GM12878 (cell line): ENCODE measurements around the gene ASCC1. TPM values are rescaled to one million over a fixed set of nuclear protein-coding genes. Genes with fewer than 3 reads are reported as not detected.
"Not testable (repeated sequence)": the region's sequence is repeated elsewhere in the genome, so short reads cannot be mapped to it uniquely, and the experiment has no call there.

Experiments
- ATAC-seq: fragments of 200-7000 bp; cut with Tn5 transposase; 3 replicates; pipeline ENCODE4 v1.9.1; 2020; ENCODE audit warnings: mild to moderate bottlenecking, moderate library complexity
- BruUV-seq: library from RNA; stranded (reverse); fragments of 400-500 nt; replicated peaks from 2 replicates; lab custom pipeline; 2021; lab: Mats Ljungman, UMichigan
- CTCF ChIA-PET: fragments of 300-600 bp; sonication (Branson Sonifier 250); formaldehyde crosslinking; extraction: SDS; loops from one replicate; lab custom pipeline; 2021; ENCODE audit warnings: inconsistent platforms; lab: Yijun Ruan, JAX
- POLR2A ChIA-PET: fragments of 350-600 bp; formaldehyde crosslinking; extraction: SDS; loops from one replicate; lab custom pipeline; 2021; ENCODE audit warnings: inconsistent platforms; lab: Charles Lee
- RAD21 ChIA-PET: fragments of 300-600 bp; sonication (Branson Sonifier 250); formaldehyde crosslinking; loops from one replicate; lab custom pipeline; 2023; ENCODE audit warnings: antibody characterized with exemption; ENCODE audit not compliant: unreplicated experiment; lab: Charles Lee
- SMC1A ChIA-PET: fragments of 300-600 bp; sonication (Branson Sonifier 250); formaldehyde crosslinking; loops from one replicate; lab custom pipeline; 2023; ENCODE audit not compliant: unreplicated experiment, uncharacterized antibody; lab: Charles Lee
- DNase-seq: peaks from one replicate; pipeline ENCODE4 v3.0.0-alpha.2; 2011; ENCODE audit warnings: low read depth, low spot score
- FAIRE-seq: peaks from 3 replicates; lab custom pipeline; 2011; peaks lifted over from hg19 to GRCh38; lab: Jason Lieb, UNC
- H2AFZ ChIP-seq: 2 replicates; pipeline ENCODE4 v1.6.0; 2011; ENCODE audit warnings: low read depth, low read length, control low read depth; ENCODE audit not compliant: control insufficient read depth
- H3K27ac ChIP-seq: 2 replicates; pipeline ENCODE4 v1.5.1; 2011; ENCODE audit warnings: control low read depth; ENCODE audit not compliant: control insufficient read depth, insufficient read depth
- H3K27me3 ChIP-seq, 2 experiments: replicated peaks in 1 of 2; 2 replicates each; pipeline versions ENCODE4 v1.6.0 to v1.6.1; 2011; ENCODE audit warnings: low read length in 1 of 2; ENCODE audit not compliant: control insufficient read depth in 2 of 2, insufficient read depth in 2 of 2
- H3K36me3 ChIP-seq, 2 experiments: 2 replicates each; pipeline ENCODE4 v1.5.1; 2011; ENCODE audit warnings: low read length in 1 of 2; ENCODE audit not compliant: control insufficient read depth in 2 of 2, insufficient read depth in 2 of 2
- H3K4me1 ChIP-seq: 2 replicates; pipeline ENCODE4 v1.6.1; 2011; ENCODE audit warnings: mild to moderate bottlenecking, low read length, moderate library complexity, mixed read lengths; ENCODE audit not compliant: control insufficient read depth, insufficient read depth
- H3K4me2 ChIP-seq: 2 replicates; pipeline ENCODE4 v1.6.0; 2011; ENCODE audit warnings: control low read depth; ENCODE audit not compliant: control insufficient read depth, insufficient read depth
- H3K4me3 ChIP-seq: fragments of 200-600 bp; sonication (generic); 2 replicates; pipeline ENCODE4 v1.5.1; 2016
- H3K79me2 ChIP-seq: 2 replicates; pipeline ENCODE4 v1.6.0; 2011; ENCODE audit warnings: low read length; ENCODE audit not compliant: control insufficient read depth, insufficient read depth
- H3K9ac ChIP-seq: 2 replicates; pipeline ENCODE4 v1.8.0; 2011; ENCODE audit warnings: low read length, control low read depth, mixed read lengths; ENCODE audit not compliant: control insufficient read depth, insufficient read depth
- H3K9me3 ChIP-seq: replicated peaks from 3 replicates; pipeline ENCODE4 v1.5.1; 2011; ENCODE audit warnings: mild to moderate bottlenecking, low read length; ENCODE audit not compliant: control insufficient read depth, insufficient read depth
- H4K20me1 ChIP-seq: 2 replicates; pipeline ENCODE4 v1.6.0; 2011; ENCODE audit not compliant: control insufficient read depth, insufficient read depth
- ATF2 ChIP-seq: IDR thresholded peaks from 2 replicates; pipeline ENCODE4 v1.6.1; 2012; ENCODE audit warnings: low read length, inconsistent platforms
- CHD1 ChIP-seq: IDR thresholded peaks from 2 replicates; pipeline ENCODE4 v1.6.1; 2012; ENCODE audit warnings: low read depth, low read length, improper control_type of control experiment
- EP300 ChIP-seq, 2 experiments: fragments of 150-350 bp in 1 of 2; IDR thresholded peaks; 2 replicates each; pipeline ENCODE4 v1.6.1; 2011 to 2012; ENCODE audit warnings: low read depth in 2 of 2, low read length in 2 of 2, borderline replicate concordance in 1 of 2, improper control_type of control experiment in 1 of 2, inconsistent platforms in 1 of 2; ENCODE audit not compliant: control insufficient read depth in 1 of 2
- ESRRA ChIP-seq: IDR thresholded peaks from 2 replicates; pipeline ENCODE4 v1.6.1; 2012; ENCODE audit warnings: mild to moderate bottlenecking, low read length, improper control_type of control experiment
- PKNOX1 ChIP-seq: fragments of 450-650 bp; IDR thresholded peaks from 2 replicates; pipeline ENCODE4 v1.6.1; 2016; ENCODE audit warnings: mild to moderate bottlenecking
- SREBF2 ChIP-seq: IDR thresholded peaks from 2 replicates; pipeline ENCODE4 v1.6.1; 2012; ENCODE audit warnings: mild to moderate bottlenecking, low read length
- YY1 ChIP-seq: IDR thresholded peaks from 2 replicates; pipeline ENCODE4 v1.6.1; 2011; ENCODE audit warnings: low read depth, mild to moderate bottlenecking, low read length
- WGBS: methylation state at CpG from one replicate; pipeline ENCODE4 v1.1.6; 2016; ENCODE audit warnings: low lambda C conversion rate; ENCODE audit not compliant: insufficient replicate concordance, insufficient coverage; ENCODE audit errors: missing lambda C conversion rate; 5-methylcytosine and 5-hydroxymethylcytosine counted together
- in situ Hi-C: fragments of 300-500 bp; cut with MboI; formaldehyde crosslinking; loops from 9 replicates; pipeline ENCODE4 v1.14.3; 2018; ENCODE audit warnings: mixed read lengths
- intact Hi-C: fragments of 100-400 bp; cut with micrococcal nuclease; formaldehyde crosslinking; loops from one replicate; pipeline ENCODE4 v1.14.2; 2022; ENCODE audit not compliant: unreplicated experiment
- polyA plus RNA-seq, 11 experiments: library from polyadenylated mRNA; depleted of rRNA in 4 of 11; unstranded in 6 of 11; stranded (reverse) in 5 of 11; fragments of >200 nt; fragmentation: Nextera tagmentation in 4 of 11; fragmentation: Illumina TruSeq in 1 of 11; extraction: Ambion mirVana in 4 of 11; extraction: Trizol in 1 of 11; gene quantifications; 1 replicate in 1 of 11; 2 replicates in 10 of 11; pipeline versions ENCODE4 v1.2.1 to v1.2.3, GENCODE V29; 2011 to 2016; ENCODE audit warnings: inconsistent platforms in 2 of 11, missing spikeins in 2 of 11, low read depth in 1 of 11
- total RNA-seq, 4 experiments: library from RNA; depleted of rRNA in 3 of 4; stranded (reverse); fragments of >200 nt in 3 of 4; fragmentation: Illumina TruSeq in 1 of 4; extraction: Trizol in 1 of 4; gene quantifications; 2 replicates each; pipeline versions ENCODE4 v1.2.1 to v1.2.3, GENCODE V29; 2013 to 2021
- TF ChIP-seq, protein P1 (sequence below): fragments of 450-650 bp; formaldehyde crosslinking; IDR thresholded peaks from 2 replicates; pipeline ENCODE4 v1.4.0; 2020; ENCODE audit warnings: mild to moderate bottlenecking, moderate library complexity
- TF ChIP-seq, protein P2 (sequence below): fragments of 450-650 bp; IDR thresholded peaks from 2 replicates; pipeline ENCODE4 v1.6.1; 2018; ENCODE audit warnings: borderline replicate concordance, mild to moderate bottlenecking; ENCODE audit not compliant: partially characterized antibody

ASCC1 gene
- total and polyA plus RNA-seq, 10 of the 15 experiments (the other 5 are each of a cell fraction or from before 2014, with no cell fraction given): 23.3 to 80.6 (median 42.8) TPM

DNA sequence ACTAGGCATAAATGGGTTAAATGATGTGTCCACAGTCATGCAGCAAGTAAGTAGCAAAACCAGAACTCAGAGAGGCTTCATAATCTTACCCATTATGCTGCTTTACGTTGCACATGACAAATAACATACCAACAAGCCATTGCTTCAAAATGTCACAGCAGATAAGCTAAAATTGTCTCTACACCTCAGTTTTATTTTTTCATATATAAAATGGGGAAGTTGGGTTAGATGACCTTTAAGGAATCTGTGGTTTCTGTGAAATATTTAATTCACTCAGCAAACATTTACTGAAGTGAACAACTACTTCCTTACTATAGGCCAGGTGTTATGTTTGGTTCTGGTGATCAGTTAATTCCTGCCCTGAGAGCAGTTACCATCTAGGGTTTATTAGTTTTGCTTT, 2.2 kb upstream of the ASCC1 start (continued):
- TF ChIP-seq, protein P1, sequence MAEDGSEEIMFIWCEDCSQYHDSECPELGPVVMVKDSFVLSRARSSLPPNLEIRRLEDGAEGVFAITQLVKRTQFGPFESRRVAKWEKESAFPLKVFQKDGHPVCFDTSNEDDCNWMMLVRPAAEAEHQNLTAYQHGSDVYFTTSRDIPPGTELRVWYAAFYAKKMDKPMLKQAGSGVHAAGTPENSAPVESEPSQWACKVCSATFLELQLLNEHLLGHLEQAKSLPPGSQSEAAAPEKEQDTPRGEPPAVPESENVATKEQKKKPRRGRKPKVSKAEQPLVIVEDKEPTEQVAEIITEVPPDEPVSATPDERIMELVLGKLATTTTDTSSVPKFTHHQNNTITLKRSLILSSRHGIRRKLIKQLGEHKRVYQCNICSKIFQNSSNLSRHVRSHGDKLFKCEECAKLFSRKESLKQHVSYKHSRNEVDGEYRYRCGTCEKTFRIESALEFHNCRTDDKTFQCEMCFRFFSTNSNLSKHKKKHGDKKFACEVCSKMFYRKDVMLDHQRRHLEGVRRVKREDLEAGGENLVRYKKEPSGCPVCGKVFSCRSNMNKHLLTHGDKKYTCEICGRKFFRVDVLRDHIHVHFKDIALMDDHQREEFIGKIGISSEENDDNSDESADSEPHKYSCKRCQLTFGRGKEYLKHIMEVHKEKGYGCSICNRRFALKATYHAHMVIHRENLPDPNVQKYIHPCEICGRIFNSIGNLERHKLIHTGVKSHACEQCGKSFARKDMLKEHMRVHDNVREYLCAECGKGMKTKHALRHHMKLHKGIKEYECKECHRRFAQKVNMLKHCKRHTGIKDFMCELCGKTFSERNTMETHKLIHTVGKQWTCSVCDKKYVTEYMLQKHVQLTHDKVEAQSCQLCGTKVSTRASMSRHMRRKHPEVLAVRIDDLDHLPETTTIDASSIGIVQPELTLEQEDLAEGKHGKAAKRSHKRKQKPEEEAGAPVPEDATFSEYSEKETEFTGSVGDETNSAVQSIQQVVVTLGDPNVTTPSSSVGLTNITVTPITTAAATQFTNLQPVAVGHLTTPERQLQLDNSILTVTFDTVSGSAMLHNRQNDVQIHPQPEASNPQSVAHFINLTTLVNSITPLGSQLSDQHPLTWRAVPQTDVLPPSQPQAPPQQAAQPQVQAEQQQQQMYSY: no peak
- TF ChIP-seq, protein P2, sequence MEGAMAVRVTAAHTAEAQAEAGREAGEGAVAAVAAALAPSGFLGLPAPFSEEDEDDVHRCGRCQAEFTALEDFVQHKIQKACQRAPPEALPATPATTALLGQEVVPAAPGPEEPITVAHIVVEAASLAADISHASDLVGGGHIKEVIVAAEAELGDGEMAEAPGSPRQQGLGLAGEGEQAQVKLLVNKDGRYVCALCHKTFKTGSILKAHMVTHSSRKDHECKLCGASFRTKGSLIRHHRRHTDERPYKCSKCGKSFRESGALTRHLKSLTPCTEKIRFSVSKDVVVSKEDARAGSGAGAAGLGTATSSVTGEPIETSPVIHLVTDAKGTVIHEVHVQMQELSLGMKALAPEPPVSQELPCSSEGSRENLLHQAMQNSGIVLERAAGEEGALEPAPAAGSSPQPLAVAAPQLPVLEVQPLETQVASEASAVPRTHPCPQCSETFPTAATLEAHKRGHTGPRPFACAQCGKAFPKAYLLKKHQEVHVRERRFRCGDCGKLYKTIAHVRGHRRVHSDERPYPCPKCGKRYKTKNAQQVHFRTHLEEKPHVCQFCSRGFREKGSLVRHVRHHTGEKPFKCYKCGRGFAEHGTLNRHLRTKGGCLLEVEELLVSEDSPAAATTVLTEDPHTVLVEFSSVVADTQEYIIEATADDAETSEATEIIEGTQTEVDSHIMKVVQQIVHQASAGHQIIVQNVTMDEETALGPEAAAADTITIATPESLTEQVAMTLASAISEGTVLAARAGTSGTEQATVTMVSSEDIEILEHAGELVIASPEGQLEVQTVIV: no peak
- no peak for TF ChIP-seq YY1
- TF ChIP-seq SREBF2: no peak
- 0 out of 2 replicates have a peak, but pooled peaks have one; percentile 19 for TF ChIP-seq ESRRA
- TF ChIP-seq PKNOX1: no peak
- no peak for TF ChIP-seq CHD1
- no peak for TF ChIP-seq EP300 (IDR thresholded peaks at IDR 0.05; ENCODE audit: borderline replicate concordance in 1 of 2, control insufficient read depth in 1 of 2, low read depth in 2 of 2, low read length in 2 of 2)
- 0 out of 2 replicates have a peak, but pooled peaks have one; percentile 27 for TF ChIP-seq ATF2

DNA sequence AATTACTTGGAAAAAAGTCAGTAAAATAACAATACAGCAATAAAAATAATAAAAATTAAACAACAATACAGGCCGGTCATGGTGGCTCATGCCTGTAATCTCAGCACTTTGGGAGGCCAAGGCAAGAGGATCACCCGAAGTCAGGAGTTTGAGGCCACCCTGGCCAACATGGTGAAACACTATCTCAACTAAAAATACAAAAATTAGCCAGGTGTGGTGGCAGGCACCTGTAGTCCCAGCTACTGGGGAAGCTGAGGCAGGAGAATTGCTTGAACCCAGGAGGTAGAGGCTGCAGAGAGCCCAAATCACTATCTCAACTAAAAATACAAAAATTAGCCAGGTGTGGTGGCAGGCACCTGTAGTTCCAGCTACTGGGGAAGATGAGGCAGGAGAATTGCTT, 4.2 kb downstream of the ASCC1 start:
- peaks cover 4 to 21% of the 10 kb centered on the region in 2 experiments; a peak in 3 of 4 replicates for H3K36me3 ChIP-seq
- ChIA-PET SMC1A (interaction anchor here (0.9 to 1.4 kb wide), 4 partner anchors 16 to 163 kb away, joined by 3 to 7 read pairs (median 3); no protein-coding TSS in a partner anchor), POLR2A (interaction anchor here (0.7 kb wide), 1 partner anchor 11 kb away, joined by 3 read pairs; no protein-coding TSS in a partner anchor)
- H2AFZ ChIP-seq, H3K4me2 ChIP-seq, ATAC-seq, H3K9ac ChIP-seq, in situ Hi-C loops, H3K9me3 ChIP-seq, H3K27me3 ChIP-seq, CTCF ChIA-PET, FAIRE-seq, BruUV-seq, intact Hi-C loops, DNase-seq, H3K4me1 ChIP-seq, RAD21 ChIA-PET, H3K27ac ChIP-seq, H4K20me1 ChIP-seq, H3K4me3 ChIP-seq: not testable (repeated sequence)
- H3K79me2 ChIP-seq: peaks cover 36% of the 10 kb centered on the region
- 95% methylated on average over 2 of the region's 2 CpGs for WGBS
